GM12801 (cell line): Measurements from ENCODE around the gene SLC26A3.

ENCODE experiments used
- CTCF ChIP-seq: IDR thresholded peaks from one replicate; pipeline ENCODE4 v1.5.1; 2011; ENCODE audit warnings: control low read depth; ENCODE audit not compliant: insufficient read length; ENCODE audit errors: extremely low read depth

Gene SLC26A3

GRCh38 chr7:107828540-107828939 lies 25.5 kb upstream of the SLC26A3 start:
- TF ChIP-seq CTCF: no peak

GRCh38 chr7:107827501-107827900 lies 24.5 kb upstream of the SLC26A3 start:
- TF ChIP-seq CTCF: no peak

- TF ChIP-seq CTCF: no peak
Measured at GRCh38 chr7:107826451-107826850, 23.4 kb upstream of the SLC26A3 start.

GRCh38 chr7:107824858-107825257 lies 21.8 kb upstream of the SLC26A3 start:
- no peak for TF ChIP-seq CTCF

GRCh38 chr7:107818622-107819021 lies 15.6 kb upstream of the SLC26A3 start:
- no peak for TF ChIP-seq CTCF

GRCh38 chr7:107816011-107816566 lies 13.1 kb upstream of the SLC26A3 start:
- TF ChIP-seq CTCF: no peak

- TF ChIP-seq CTCF: no peak
Measured at GRCh38 chr7:107815254-107815882, 12.3 kb upstream of the SLC26A3 start.
